Measurements from ENCODE around the gene DEFB125. TPM values are rescaled to one million over a fixed set of nuclear protein-coding genes. Genes with fewer than 3 reads are reported as not detected.
A peak's percentile ranks its signal among the peaks of the same experiment; 100 is the strongest.

DEFB125 gene, protein sequence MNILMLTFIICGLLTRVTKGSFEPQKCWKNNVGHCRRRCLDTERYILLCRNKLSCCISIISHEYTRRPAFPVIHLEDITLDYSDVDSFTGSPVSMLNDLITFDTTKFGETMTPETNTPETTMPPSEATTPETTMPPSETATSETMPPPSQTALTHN
- total RNA-seq: not detected
- long read RNA-seq: 0 reads

DNA sequence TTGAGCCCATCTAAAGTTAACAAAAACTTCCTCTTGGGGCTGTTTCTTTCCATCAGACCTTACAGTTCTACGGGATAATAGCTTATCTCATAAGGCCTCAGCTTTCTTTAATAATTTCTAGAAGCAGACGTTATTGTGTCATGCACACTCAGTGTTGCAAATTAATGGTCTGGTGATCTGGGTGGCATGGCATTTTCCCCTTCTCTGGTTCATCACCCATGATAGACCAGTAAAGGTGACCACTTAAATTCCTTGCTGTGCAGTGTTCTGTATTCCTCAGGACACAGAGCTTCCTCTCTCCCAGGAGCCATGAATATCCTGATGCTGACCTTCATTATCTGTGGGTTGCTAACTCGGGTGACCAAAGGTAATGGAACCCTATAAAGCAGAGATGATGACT, at the start of gene DEFB125:
DEFB125 (plus strand) TSS at position 272 of the 400 bp plus-strand sequence; CDS start at position 310, 38 bp downstream.
- intact Hi-C loops (cut with DNase I): no loop called here
- H3K4me3 ChIP-seq: no peak within 1 kb of the TSS
- no peak within 1 kb of the TSS for H3K27ac ChIP-seq
- no peak for ATAC-seq
- no peaks in the 10 kb centered on the region for H3K27me3 ChIP-seq
- H3K36me3 ChIP-seq: no peaks in the 10 kb centered on the region
- H3K4me1 ChIP-seq: no peaks in the 10 kb centered on the region
- DNase-seq: no peak
- WGBS (ENCODE audit: insufficient coverage, low coverage, low lambda C conversion rate, missing lambda C conversion rate): 59% methylated on average over 3 of the region's 3 CpGs
- no peak for TF ChIP-seq POLR2A (IDR thresholded peaks at IDR 0.05)
- TF ChIP-seq, protein P1, sequence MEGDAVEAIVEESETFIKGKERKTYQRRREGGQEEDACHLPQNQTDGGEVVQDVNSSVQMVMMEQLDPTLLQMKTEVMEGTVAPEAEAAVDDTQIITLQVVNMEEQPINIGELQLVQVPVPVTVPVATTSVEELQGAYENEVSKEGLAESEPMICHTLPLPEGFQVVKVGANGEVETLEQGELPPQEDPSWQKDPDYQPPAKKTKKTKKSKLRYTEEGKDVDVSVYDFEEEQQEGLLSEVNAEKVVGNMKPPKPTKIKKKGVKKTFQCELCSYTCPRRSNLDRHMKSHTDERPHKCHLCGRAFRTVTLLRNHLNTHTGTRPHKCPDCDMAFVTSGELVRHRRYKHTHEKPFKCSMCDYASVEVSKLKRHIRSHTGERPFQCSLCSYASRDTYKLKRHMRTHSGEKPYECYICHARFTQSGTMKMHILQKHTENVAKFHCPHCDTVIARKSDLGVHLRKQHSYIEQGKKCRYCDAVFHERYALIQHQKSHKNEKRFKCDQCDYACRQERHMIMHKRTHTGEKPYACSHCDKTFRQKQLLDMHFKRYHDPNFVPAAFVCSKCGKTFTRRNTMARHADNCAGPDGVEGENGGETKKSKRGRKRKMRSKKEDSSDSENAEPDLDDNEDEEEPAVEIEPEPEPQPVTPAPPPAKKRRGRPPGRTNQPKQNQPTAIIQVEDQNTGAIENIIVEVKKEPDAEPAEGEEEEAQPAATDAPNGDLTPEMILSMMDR (IDR thresholded peaks at IDR 0.05): no peak
- H3K9me3 ChIP-seq: no peaks in the 10 kb centered on the region

DNA sequence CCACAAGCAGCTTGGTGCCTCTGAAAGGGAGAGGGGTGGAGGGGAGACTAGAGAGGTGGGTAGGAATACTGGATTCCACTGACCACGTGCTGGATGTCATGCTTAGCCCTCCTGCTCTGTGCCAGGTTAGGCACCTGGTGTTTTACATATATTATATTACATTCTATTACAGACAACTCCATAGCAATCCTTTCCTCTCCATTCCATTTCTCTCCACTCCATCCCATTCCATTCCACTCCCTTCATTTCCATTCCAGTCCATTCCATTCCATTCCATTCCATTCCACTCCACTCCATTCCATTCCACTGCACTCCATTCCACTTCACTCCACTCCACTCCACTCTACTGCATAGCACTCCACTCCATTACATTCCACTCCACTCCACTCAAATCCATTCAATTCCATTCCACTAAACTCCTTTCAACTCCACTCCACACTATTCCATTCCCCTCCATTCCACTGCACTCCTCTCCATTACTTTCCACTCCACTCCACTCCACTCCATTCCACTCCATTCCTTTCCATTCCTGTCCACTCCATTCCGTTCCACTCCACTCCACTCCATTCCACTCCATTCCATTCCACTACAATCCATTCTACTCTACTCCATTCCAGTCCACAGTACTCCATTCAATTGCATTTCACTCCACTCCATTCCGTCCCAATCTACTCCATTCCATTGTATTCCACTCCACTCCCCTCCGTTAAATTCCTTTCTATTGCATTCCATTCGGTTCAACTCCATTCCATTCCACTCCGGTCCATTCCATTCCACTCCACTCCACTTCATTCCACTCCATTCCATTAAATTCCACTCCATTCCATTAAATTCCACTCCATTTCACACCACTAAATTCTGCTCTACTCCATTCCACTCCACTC, 27.2 kb upstream of the DEFB125 start:
- WGBS (ENCODE audit: insufficient coverage, low coverage, low lambda C conversion rate, missing lambda C conversion rate): 56% methylated on average over 6 of the region's 6 CpGs
- no peaks in the 10 kb centered on the region for H3K9me3 ChIP-seq
- H3K27me3 ChIP-seq: no peaks in the 10 kb centered on the region
- no peaks in the 10 kb centered on the region for H3K36me3 ChIP-seq
- intact Hi-C loops (cut with DNase I): no loop called here
- H3K27ac ChIP-seq: no peak overlapping the region
- no peak overlapping the region for H3K4me3 ChIP-seq
- DNase-seq (no peak), ATAC-seq (peak in 1 of 4 donors; percentile 29)
- no peaks in the 10 kb centered on the region for H3K4me1 ChIP-seq
- TF ChIP-seq POLR2A (IDR thresholded peaks at IDR 0.05): no peak
- TF ChIP-seq, protein P1 (IDR thresholded peaks at IDR 0.05): no peak

DNA sequence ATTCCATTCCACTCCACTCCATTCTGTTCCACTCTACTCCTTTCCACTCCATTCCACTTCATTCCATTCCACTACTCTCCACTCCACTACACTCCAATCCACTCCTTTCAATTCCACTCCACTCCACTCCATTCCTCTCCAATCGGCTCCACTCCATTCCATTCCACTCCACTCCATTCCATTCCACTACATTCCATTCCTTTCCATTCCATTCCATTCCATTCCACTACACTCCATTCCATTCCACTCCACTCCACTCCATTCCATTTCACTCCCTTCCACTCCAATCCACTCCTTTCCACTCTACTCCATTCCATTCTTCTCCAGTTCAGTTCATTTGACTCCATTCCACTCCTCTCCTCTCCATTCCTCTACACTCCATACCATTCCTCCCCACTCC, 26.2 kb upstream of the DEFB125 start:
- Histone ChIP-seq H3K27ac (no peak overlapping the region), H3K36me3 (no peaks in the 10 kb centered on the region), H3K4me1 (no peaks in the 10 kb centered on the region), H3K4me3 (no peak overlapping the region), H3K27me3 (no peaks in the 10 kb centered on the region), H3K9me3 (no peaks in the 10 kb centered on the region)
- TF ChIP-seq POLR2A (IDR thresholded peaks at IDR 0.05): no peak
- TF ChIP-seq, protein P1 (IDR thresholded peaks at IDR 0.05): no peak
- DNase-seq: no peak
- 88% methylated on average over 1 of the region's 1 CpG for WGBS (ENCODE audit: insufficient coverage, low coverage, low lambda C conversion rate, missing lambda C conversion rate)
- ATAC-seq: no peak
- intact Hi-C loops (cut with DNase I): no loop called here

DNA sequence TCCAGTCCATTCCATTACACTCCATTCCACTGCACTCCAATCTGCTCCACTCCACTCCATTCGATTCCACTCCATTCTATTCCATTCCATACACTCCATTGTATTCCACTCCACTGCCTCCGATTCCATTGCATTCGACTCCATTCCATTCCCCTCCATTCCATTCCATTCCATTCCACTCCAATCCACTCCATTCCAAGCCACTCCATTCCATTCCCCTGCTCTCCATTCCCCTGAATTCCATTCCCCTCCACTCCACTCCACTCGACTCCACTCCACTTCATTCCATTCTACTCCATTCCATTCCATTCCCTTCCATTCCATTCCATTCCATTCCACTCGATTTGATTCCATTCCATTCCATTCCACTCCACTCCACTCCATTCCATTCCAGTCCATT, 25.7 kb upstream of the DEFB125 start:
- Histone ChIP-seq H3K36me3 (no peaks in the 10 kb centered on the region), H3K9me3 (no peaks in the 10 kb centered on the region), H3K4me1 (no peaks in the 10 kb centered on the region), H3K27ac (no peak overlapping the region), H3K4me3 (no peak overlapping the region), H3K27me3 (no peaks in the 10 kb centered on the region)
- DNase-seq: no peak
- intact Hi-C loops (cut with DNase I): no loop called here
- 64% methylated on average over 5 of the region's 5 CpGs for WGBS (ENCODE audit: insufficient coverage, low coverage, low lambda C conversion rate, missing lambda C conversion rate)
- TF ChIP-seq, protein P1 (IDR thresholded peaks at IDR 0.05): no peak
- TF ChIP-seq POLR2A (IDR thresholded peaks at IDR 0.05): no peak
- ATAC-seq: peak in 1 of 4 donors; percentile 11
